ENCODE data around the gene SP1.
"Not testable (repeated sequence)": the region's sequence is repeated elsewhere in the genome, so short reads cannot be mapped to it uniquely, and the experiment has no call there.

The SP1 gene

GRCh38 chr12:53361638-53362037 lies 18.3 kb upstream of the SP1 start:
- not testable (repeated sequence) for DNase-seq

- DNase-seq: no peak
Observed at GRCh38 chr12:53365245-53365904, 14.6 kb upstream of the SP1 start.

- not testable (repeated sequence) for DNase-seq
Observed at GRCh38 chr12:53373554-53374133, 6.3 kb upstream of the SP1 start.

- DNase-seq: not testable (repeated sequence)
Observed at GRCh38 chr12:53374277-53374676, 5.7 kb upstream of the SP1 start.

GRCh38 chr12:53376747-53377146 lies 3.2 kb upstream of the SP1 start:
- no peak for DNase-seq

- DNase-seq: no peak
Observed at GRCh38 chr12:53378222-53378621, 1.8 kb upstream of the SP1 start.

- DNase-seq: no peak
Observed at GRCh38 chr12:53378724-53379388, 1.1 kb upstream of the SP1 start.

- peak; percentile 100 for DNase-seq
Observed at GRCh38 chr12:53379389-53380103, 430 bp upstream of the SP1 start.

- peak; percentile 41 for DNase-seq
Observed at GRCh38 chr12:53380794-53381730, 1.1 kb downstream of the SP1 start.

- peak; percentile 44 for DNase-seq
Observed at GRCh38 chr12:53381731-53382630, 2.0 kb downstream of the SP1 start.

GRCh38 chr12:53383258-53383657 lies 3.3 kb downstream of the SP1 start:
- no peak for DNase-seq

- DNase-seq: not testable (repeated sequence)
Observed at GRCh38 chr12:53386381-53386780, 6.4 kb downstream of the SP1 start.

- DNase-seq: no peak
Observed at GRCh38 chr12:53388932-53389331, 9.0 kb downstream of the SP1 start.

GRCh38 chr12:53389702-53390101 lies 9.7 kb downstream of the SP1 start:
- DNase-seq: no peak

- DNase-seq: no peak
Observed at GRCh38 chr12:53391724-53392123, 11.7 kb downstream of the SP1 start.

- no peak for DNase-seq
Observed at GRCh38 chr12:53399896-53400295, 19.9 kb downstream of the SP1 start.

GRCh38 chr12:53402351-53402750 lies 22.4 kb downstream of the SP1 start:
- DNase-seq: not testable (repeated sequence)

GRCh38 chr12:53402871-53403270 lies 22.9 kb downstream of the SP1 start:
- no peak for DNase-seq

GRCh38 chr12:53410951-53411350 lies 31.0 kb downstream of the SP1 start:
- DNase-seq: no peak

GRCh38 chr12:53413485-53414204 lies 33.7 kb downstream of the SP1 start:
- no peak for DNase-seq

Measured in fibroblast of skin of right biceps (primary cell).